ENCODE results near the gene DHRS7C.

The DHRS7C gene

GRCh38 chr17:9765322-9765721 lies 26.1 kb downstream of the DHRS7C start:
- DNase-seq: no peak

GRCh38 chr17:9763643-9764042 lies 27.7 kb downstream of the DHRS7C start:
- DNase-seq: peak; percentile 57

- DNase-seq: no peak
Measured at GRCh38 chr17:9760266-9760665, 31.1 kb downstream of the DHRS7C start.

GRCh38 chr17:9755083-9755482 lies 36.3 kb downstream of the DHRS7C start:
- DNase-seq: no peak

GRCh38 chr17:9750524-9750923 lies 40.9 kb downstream of the DHRS7C start:
- no peak for DNase-seq

GRCh38 chr17:9729735-9730420 lies 61.5 kb downstream of the DHRS7C start:
- DNase-seq: no peak

GRCh38 chr17:9729034-9729650 lies 62.2 kb downstream of the DHRS7C start:
- DNase-seq: peak; percentile 54

GRCh38 chr17:9728564-9728963 lies 62.8 kb downstream of the DHRS7C start:
- no peak for DNase-seq

GRCh38 chr17:9728005-9728404 lies 63.4 kb downstream of the DHRS7C start:
- DNase-seq: no peak

GRCh38 chr17:9726291-9726690 lies 65.1 kb downstream of the DHRS7C start:
- no peak for DNase-seq

GRCh38 chr17:9725575-9725974 lies 65.8 kb downstream of the DHRS7C start:
- peak; percentile 7 for DNase-seq
